Measurements from ENCODE around the gene KCNJ2. TPM values are rescaled to one million over a fixed set of nuclear protein-coding genes. Genes with fewer than 3 reads are reported as not detected.
A peak's percentile ranks its signal among the peaks of the same experiment; 100 is the strongest.

Gene KCNJ2
- total RNA-seq, 8 experiments from 2014 or later, result 1.1 to 60.4 (median 5.3) TPM

- in situ Hi-C loops (cut with MboI; ENCODE audit: low pct_unique_long_range_greater_than_20kb in 2 of 9, low sequenced_read_pairs in 9 of 9, unreplicated experiment in 9 of 9), result loop anchor here in 4 of 9 experiments (25.0 kb wide), 5 partner anchors 397 to 803 kb away; no protein-coding TSS in a partner anchor
- H3K27ac ChIP-seq, result no peak overlapping the region
Observed at GRCh38 chr17:70165383-70165782, 3.9 kb upstream of the KCNJ2 start.

DNA sequence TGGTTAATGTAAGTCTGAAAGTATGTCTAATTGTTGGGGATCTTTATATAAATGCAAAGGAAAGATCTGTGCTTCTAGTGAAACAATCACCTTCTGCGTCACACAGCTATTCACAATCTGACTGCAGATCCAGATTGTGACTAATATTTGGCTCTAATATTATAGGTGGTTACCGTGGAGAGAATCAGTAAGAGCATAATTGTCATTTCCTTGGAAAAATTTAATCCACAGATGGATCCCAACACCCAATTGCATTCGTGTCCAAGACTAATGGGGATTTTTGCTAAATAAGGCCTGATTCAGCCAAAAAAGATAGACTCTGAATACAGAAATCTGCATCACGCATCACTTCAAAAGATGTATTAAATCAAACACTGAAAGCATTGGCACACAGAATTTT, 2.7 kb upstream of the KCNJ2 start:
- H3K4me1 ChIP-seq (replicated peaks in 1 of 2), result peaks cover 15 to 19% of the 10 kb centered on the region in 2 donors
- H3K27ac ChIP-seq, result no peak overlapping the region
- no peak overlapping the region for H3K4me3 ChIP-seq
- no peak for ATAC-seq (replicated peaks in 6 of 8)
- in situ Hi-C loops (cut with MboI; ENCODE audit: low pct_unique_long_range_greater_than_20kb in 2 of 9, low sequenced_read_pairs in 9 of 9, unreplicated experiment in 9 of 9), result loop anchor here in 4 of 9 experiments (25.0 kb wide), 5 partner anchors 396 to 804 kb away; no protein-coding TSS in a partner anchor
- 53 to 100% (median 94%) methylated on average over 2 to 4 of the region's 4 CpGs; no CpG with 5 or more reads in 3 of the 10 experiments for WGBS, 10 experiments

More at GRCh38 chr17:70165383-70165782, 3.9 kb upstream of the KCNJ2 start:
- Histone ChIP-seq H3K4me3 (no peak overlapping the region), H3K4me1 (replicated peaks in 1 of 2) (peaks cover 7 to 8% of the 10 kb centered on the region in 2 donors)
- no peak for ATAC-seq (replicated peaks in 6 of 8)
- WGBS, 10 experiments, result 37 to 96% (median 90%) methylated on average over 1 to 2 of the region's 2 CpGs

DNA sequence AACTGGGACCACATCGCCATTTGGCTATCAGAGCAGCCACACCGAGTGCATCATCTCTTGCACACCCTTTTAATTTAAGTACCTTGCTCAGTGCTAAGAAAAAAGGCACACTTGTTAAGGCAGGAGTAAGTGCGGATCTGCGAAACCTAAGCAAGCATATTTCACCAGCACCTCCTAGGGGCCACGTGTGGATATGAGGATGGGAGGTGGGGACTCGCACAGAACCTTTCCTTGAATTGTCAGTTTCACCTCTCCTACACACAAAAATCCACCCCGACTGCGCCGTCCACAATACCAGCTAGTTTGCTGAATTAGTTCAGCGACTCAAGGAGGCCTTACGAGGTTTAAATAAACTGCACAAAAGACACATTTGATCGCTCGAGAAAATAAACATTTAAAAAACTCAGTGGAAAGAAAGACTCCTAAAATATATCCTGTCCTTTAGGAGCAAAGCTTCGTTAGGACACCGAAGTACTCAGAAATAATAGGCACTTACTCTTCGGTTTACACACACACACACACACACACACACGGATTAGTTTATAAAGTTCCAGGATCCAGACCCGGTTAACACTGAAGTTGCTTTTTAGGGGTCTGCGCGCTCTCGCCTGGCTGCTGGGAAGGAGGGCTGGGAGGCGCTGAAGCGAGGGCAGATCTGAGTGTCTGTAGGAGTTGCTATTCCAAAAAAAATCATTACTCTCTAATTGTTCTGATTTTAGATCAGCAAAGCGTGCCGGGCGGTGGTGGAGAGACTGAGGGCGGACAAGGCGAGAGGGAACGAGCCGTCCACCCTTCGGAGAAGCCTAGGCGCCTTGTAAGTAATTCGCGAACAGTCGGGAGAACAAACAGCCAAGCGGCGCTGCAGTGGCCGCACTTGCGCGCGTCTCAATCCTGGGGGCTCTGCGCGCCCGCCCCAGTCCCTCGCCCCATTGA, 1.0 kb upstream of the KCNJ2 start:
- in situ Hi-C loops (cut with MboI; ENCODE audit: low pct_unique_long_range_greater_than_20kb in 2 of 9, low sequenced_read_pairs in 9 of 9, unreplicated experiment in 9 of 9), result loop anchor here in 4 of 9 experiments (25.0 kb wide), 5 partner anchors 394 to 806 kb away; no protein-coding TSS in a partner anchor
- WGBS, 10 experiments, result 0 to 17% (median 4%) methylated on average over 2 to 23 of the region's 45 CpGs; no CpG with 5 or more reads in 1 of the 10 experiments
- Histone ChIP-seq H3K4me1 (replicated peaks in 1 of 2) (peaks cover 15 to 19% of the 10 kb centered on the region in 2 donors), H3K27ac (peak overlapping the region in 1 of 2 donors; percentile 18), H3K4me3 (peak overlapping the region; percentile 50 to 61 (median 55))
- peak; percentile 17 to 41 (median 32) for ATAC-seq (replicated peaks in 6 of 8)

- Histone ChIP-seq H3K4me3 (peak overlapping the region; percentile 50 to 61 (median 55)), H3K27ac (no peak overlapping the region), H3K4me1 (replicated peaks in 1 of 2) (peaks cover 15 to 19% of the 10 kb centered on the region in 2 donors)
- in situ Hi-C loops (cut with MboI; ENCODE audit: low pct_unique_long_range_greater_than_20kb in 2 of 9, low sequenced_read_pairs in 9 of 9, unreplicated experiment in 9 of 9), result loop anchor here in 4 of 9 experiments (25.0 kb wide), 5 partner anchors 392 to 808 kb away; no protein-coding TSS in a partner anchor
- WGBS, 10 experiments, result 0 to 24% (median 5%) methylated on average over 1 to 20 of the region's 24 CpGs
- ATAC-seq (replicated peaks in 6 of 8), result peak; percentile 24 to 62 (median 56)
Observed at GRCh38 chr17:70169709-70170597, 621 bp downstream of the KCNJ2 start.

DNA sequence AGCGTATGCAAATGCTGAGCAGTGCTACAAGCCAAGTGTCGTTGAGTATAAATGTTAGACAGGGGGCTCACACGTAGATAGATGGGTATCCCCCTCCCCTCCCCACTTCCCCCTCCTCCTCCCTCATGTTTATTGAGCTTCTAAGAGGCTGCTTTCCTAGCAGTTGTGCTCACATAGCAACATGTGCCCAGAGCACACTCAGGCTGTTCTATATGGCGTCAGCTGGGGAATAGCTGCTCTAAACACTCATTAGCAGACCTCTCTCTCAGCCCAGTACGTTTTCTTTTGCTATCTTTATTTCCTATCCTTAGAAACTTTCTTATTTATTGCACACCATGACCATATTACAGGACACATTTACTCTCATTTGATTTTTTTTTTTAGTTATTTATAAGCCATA, 1.8 kb downstream of the KCNJ2 start:
- in situ Hi-C loops (cut with MboI; ENCODE audit: low pct_unique_long_range_greater_than_20kb in 2 of 9, low sequenced_read_pairs in 9 of 9, unreplicated experiment in 9 of 9), result loop anchor here in 4 of 9 experiments (25.0 kb wide), 5 partner anchors 391 to 809 kb away; no protein-coding TSS in a partner anchor
- H3K4me1 ChIP-seq (replicated peaks in 1 of 2), result peaks cover 15 to 19% of the 10 kb centered on the region in 2 donors
- H3K4me3 ChIP-seq, result peak overlapping the region; percentile 50 to 61 (median 55)
- ATAC-seq (replicated peaks in 6 of 8), result peak in 1 of 8 experiments; percentile 2
- 0 to 94% (median 25%) methylated on average over 1 to 5 of the region's 5 CpGs; no CpG with 5 or more reads in 2 of the 10 experiments for WGBS, 10 experiments
- H3K27ac ChIP-seq, result no peak overlapping the region

DNA sequence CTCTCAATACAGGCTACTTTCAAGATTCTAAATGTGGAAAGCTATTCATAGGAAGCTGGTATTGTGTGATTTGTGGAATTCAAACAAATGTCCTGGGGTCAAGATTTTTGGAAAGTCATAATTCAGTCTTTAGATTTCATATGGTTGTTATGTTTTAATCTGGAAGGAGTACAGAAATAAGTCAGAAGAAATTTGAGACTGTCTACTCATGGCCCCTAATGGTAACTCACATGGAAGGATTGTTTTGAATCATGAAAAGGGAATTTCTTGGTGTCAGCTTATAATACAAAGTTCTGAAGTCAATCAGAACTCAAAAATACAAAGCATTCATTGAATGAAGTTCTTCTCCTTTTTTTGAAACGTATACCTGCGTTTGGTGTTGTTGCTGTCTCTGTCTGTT, 3.1 kb downstream of the KCNJ2 start:
- WGBS, 10 experiments, result 43 to 100% (median 90%) methylated on average over 1 to 2 of the region's 2 CpGs; no CpG with 5 or more reads in 2 of the 10 experiments
- Histone ChIP-seq H3K4me1 (replicated peaks in 1 of 2) (peaks cover 13 to 16% of the 10 kb centered on the region in 2 donors), H3K27ac (no peak overlapping the region), H3K4me3 (no peak overlapping the region)
- in situ Hi-C loops (cut with MboI; ENCODE audit: low pct_unique_long_range_greater_than_20kb in 2 of 9, low sequenced_read_pairs in 9 of 9, unreplicated experiment in 9 of 9), result loop anchor here in 4 of 9 experiments (25.0 kb wide), 5 partner anchors 390 to 810 kb away; no protein-coding TSS in a partner anchor
- no peak for ATAC-seq (replicated peaks in 6 of 8)

DNA sequence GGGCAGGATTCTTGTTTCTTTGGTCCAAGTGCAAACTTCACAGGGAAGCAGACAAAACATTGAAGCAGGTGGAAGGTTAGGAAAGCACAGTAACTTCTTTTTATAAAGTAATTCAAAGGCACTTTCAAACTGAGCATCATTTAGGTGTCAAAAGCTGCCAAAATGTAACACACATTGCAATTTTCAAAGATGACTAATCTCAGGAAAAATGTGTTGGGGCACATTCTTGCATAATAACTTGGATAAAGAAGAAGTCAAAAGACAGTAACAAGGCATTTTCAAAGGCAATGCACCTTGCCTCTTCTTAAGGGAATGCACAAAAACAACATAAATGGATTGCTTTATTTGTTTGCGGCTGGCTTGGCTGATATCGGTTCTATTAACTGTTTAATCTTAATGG, 3.6 kb downstream of the KCNJ2 start:
- H3K4me1 ChIP-seq (replicated peaks in 1 of 2), result peaks cover 8 to 12% of the 10 kb centered on the region in 2 donors
- H3K27ac ChIP-seq, result no peak overlapping the region
- no peak for ATAC-seq (replicated peaks in 6 of 8)
- WGBS, 10 experiments, result 29 to 100% (median 85%) methylated on average over 2 of the region's 2 CpGs; no CpG with 5 or more reads in 2 of the 10 experiments
- in situ Hi-C loops (cut with MboI; ENCODE audit: low pct_unique_long_range_greater_than_20kb in 2 of 9, low sequenced_read_pairs in 9 of 9, unreplicated experiment in 9 of 9), result loop anchor here in 4 of 9 experiments (25.0 kb wide), 5 partner anchors 389 to 811 kb away; no protein-coding TSS in a partner anchor
- no peak overlapping the region for H3K4me3 ChIP-seq

- Histone ChIP-seq H3K4me1 (replicated peaks in 1 of 2) (peaks cover 8 to 11% of the 10 kb centered on the region in 2 donors), H3K4me3 (no peak overlapping the region), H3K27ac (no peak overlapping the region)
- ATAC-seq (replicated peaks in 6 of 8), result no peak
- WGBS, 10 experiments, result 53 to 100% (median 85%) methylated on average over 1 to 4 of the region's 4 CpGs; no CpG with 5 or more reads in 1 of the 10 experiments
- in situ Hi-C loops (cut with MboI; ENCODE audit: low pct_unique_long_range_greater_than_20kb in 2 of 9, low sequenced_read_pairs in 9 of 9, unreplicated experiment in 9 of 9), result loop anchor here in 4 of 9 experiments (25.0 kb wide), 5 partner anchors 389 to 811 kb away; no protein-coding TSS in a partner anchor
Observed at GRCh38 chr17:70173681-70174080, 4.3 kb downstream of the KCNJ2 start.

DNA sequence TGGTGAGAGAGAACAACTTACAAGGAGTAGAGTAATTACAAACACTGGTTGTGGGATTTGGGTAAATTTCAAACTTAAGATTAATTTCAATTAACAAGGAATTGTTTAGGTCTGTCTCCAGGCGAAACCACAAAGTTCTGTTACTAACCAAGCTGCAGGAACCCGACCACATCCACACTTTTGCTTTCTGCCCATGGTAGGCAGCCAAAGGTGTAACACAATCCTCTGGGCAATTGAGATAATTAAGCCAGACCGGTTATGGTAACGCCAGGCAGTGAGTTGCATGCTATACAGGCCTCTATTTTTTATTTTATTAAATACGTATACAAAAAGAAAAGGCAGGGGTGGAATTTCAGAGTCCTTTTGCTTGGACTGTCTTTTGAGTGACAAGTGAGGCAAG, 12.0 kb downstream of the KCNJ2 start:
- H3K4me3 ChIP-seq, result no peak overlapping the region
- no peaks in the 10 kb centered on the region for H3K4me1 ChIP-seq (replicated peaks in 1 of 2)
- 67 to 100% (median 85%) methylated on average over 2 to 5 of the region's 5 CpGs; no CpG with 5 or more reads in 1 of the 10 experiments for WGBS, 10 experiments
- ATAC-seq (replicated peaks in 6 of 8), result no peak
- in situ Hi-C loops (cut with MboI; ENCODE audit: low pct_unique_long_range_greater_than_20kb in 2 of 9, low sequenced_read_pairs in 9 of 9, unreplicated experiment in 9 of 9), result no loop called here
- H3K27ac ChIP-seq, result no peak overlapping the region

DNA sequence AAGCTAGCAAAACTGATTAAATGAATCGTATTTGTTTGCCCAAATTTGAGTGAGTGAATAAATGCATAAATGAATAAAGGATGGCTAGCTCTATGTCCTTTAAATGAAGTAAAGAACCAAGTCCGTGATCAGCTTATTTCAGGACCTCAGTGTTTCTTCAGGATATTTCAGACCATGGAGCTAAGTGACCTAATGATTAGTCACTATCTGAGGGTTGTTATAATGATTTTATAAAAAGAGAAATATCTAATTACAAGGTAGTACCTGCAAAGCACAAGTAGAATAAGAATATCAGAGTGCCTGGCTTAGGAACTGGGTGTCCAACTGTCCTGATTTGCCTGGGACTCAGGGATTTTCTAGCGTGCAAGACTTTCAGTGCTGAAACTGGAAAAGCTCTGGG, 12.5 kb downstream of the KCNJ2 start:
- ATAC-seq (replicated peaks in 6 of 8), result no peak
- H3K27ac ChIP-seq, result no peak overlapping the region
- WGBS, 10 experiments, result 40 to 100% (median 73%) methylated on average over 1 to 3 of the region's 3 CpGs; no CpG with 5 or more reads in 1 of the 10 experiments
- H3K4me1 ChIP-seq (replicated peaks in 1 of 2), result no peaks in the 10 kb centered on the region
- in situ Hi-C loops (cut with MboI; ENCODE audit: low pct_unique_long_range_greater_than_20kb in 2 of 9, low sequenced_read_pairs in 9 of 9, unreplicated experiment in 9 of 9), result no loop called here
- H3K4me3 ChIP-seq, result no peak overlapping the region

DNA sequence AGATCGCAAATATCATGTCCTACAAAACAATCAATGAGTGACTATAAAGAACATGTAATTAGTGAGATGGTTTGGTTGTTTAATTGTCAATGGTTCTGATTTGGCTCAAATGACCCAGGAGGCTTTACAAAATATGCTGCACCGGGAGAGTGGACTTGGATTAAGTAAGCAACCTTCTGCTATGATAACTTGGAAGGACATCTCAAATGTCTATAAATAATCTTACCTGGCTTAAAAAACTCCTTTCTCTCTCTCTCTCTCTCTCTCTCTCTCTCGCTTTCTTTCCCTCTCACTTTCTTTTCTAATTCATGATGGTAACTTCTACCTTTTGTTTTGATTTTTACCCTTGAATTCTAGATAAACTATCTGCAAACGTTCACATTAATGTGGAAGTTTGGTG, 14.2 kb downstream of the KCNJ2 start:
- in situ Hi-C loops (cut with MboI; ENCODE audit: low pct_unique_long_range_greater_than_20kb in 2 of 9, low sequenced_read_pairs in 9 of 9, unreplicated experiment in 9 of 9), result no loop called here
- Histone ChIP-seq H3K27ac (no peak overlapping the region), H3K4me3 (no peak overlapping the region), H3K4me1 (replicated peaks in 1 of 2) (no peaks in the 10 kb centered on the region)
- no peak for ATAC-seq (replicated peaks in 6 of 8)
- WGBS, 10 experiments, result 60 to 96% (median 78%) methylated on average over 1 to 4 of the region's 4 CpGs

DNA sequence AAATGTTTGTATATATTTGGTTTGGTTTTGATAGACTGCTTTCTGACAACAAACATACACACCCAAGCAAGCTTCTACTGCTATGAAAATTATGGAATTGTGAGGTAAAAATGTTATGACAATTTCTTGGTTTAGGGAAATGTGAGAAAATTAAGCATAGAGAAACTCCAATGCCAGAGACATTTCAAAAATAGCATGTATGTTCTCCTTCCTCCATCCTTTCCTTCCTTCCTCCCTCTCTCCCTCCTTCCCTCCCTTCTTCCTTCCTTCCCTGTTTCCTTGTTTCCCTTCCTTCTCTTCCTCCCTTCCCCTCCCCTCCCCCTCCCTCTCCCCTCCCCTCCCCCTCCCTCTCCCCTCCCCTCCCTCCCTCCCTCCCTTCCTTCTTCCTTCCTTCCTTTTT, 14.9 kb downstream of the KCNJ2 start:
- Histone ChIP-seq H3K27ac (no peak overlapping the region), H3K4me3 (no peak overlapping the region), H3K4me1 (replicated peaks in 1 of 2) (no peaks in the 10 kb centered on the region)
- in situ Hi-C loops (cut with MboI; ENCODE audit: low pct_unique_long_range_greater_than_20kb in 2 of 9, low sequenced_read_pairs in 9 of 9, unreplicated experiment in 9 of 9), result no loop called here
- ATAC-seq (replicated peaks in 6 of 8), result no peak
